Germinal center (tissue), 1 donor: ENCODE results near the gene LDHB.
"Not testable (repeated sequence)": the region's sequence is repeated elsewhere in the genome, so short reads cannot be mapped to it uniquely, and the experiment has no call there.

ENCODE experiments used
- DNase-seq: peaks from one replicate; pipeline ENCODE4 v3.0.0; 2012; ENCODE audit warnings: mixed read lengths, low spot score

LDHB gene

GRCh38 chr12:21661396-21662093 is 3.9 kb upstream of the LDHB start:
- DNase-seq = not testable (repeated sequence)

GRCh38 chr12:21659383-21659782 is 1.7 kb upstream of the LDHB start:
- no peak for DNase-seq

GRCh38 chr12:21656905-21657325 is 727 bp downstream of the LDHB start:
- DNase-seq = peak; percentile 48

- no peak for DNase-seq
Measured at GRCh38 chr12:21655591-21655990, 2.1 kb downstream of the LDHB start.

- DNase-seq = no peak
Measured at GRCh38 chr12:21651821-21652220, 5.8 kb downstream of the LDHB start.

- DNase-seq = no peak
Measured at GRCh38 chr12:21650997-21651396, 6.6 kb downstream of the LDHB start.

GRCh38 chr12:21649034-21649433 is 8.6 kb downstream of the LDHB start:
- no peak for DNase-seq

- DNase-seq = no peak
Measured at GRCh38 chr12:21648378-21648777, 9.3 kb downstream of the LDHB start.

GRCh38 chr12:21647179-21647578 is 10.5 kb downstream of the LDHB start:
- DNase-seq = no peak

GRCh38 chr12:21645041-21645500 is 12.6 kb downstream of the LDHB start:
- not testable (repeated sequence) for DNase-seq

- no peak for DNase-seq
Measured at GRCh38 chr12:21644516-21644915, 13.1 kb downstream of the LDHB start.

GRCh38 chr12:21643758-21644157 is 13.9 kb downstream of the LDHB start:
- DNase-seq = no peak

GRCh38 chr12:21642707-21643389 is 14.8 kb downstream of the LDHB start:
- no peak for DNase-seq

GRCh38 chr12:21638054-21638891 is 19.4 kb downstream of the LDHB start:
- no peak for DNase-seq

- no peak for DNase-seq
Measured at GRCh38 chr12:21634245-21634644, 23.4 kb downstream of the LDHB start.

- DNase-seq = no peak
Measured at GRCh38 chr12:21631367-21631766, 26.3 kb downstream of the LDHB start.

- no peak for DNase-seq
Measured at GRCh38 chr12:21627924-21628323, 29.7 kb downstream of the LDHB start.

GRCh38 chr12:21618566-21618965 is 39.1 kb downstream of the LDHB start:
- DNase-seq = no peak

- no peak for DNase-seq
Measured at GRCh38 chr12:21617030-21617429, 40.6 kb downstream of the LDHB start.

GRCh38 chr12:21615431-21615830 is 42.2 kb downstream of the LDHB start:
- DNase-seq = no peak

- DNase-seq = no peak
Measured at GRCh38 chr12:21614506-21614905, 43.1 kb downstream of the LDHB start.

GRCh38 chr12:21613931-21614330 is 43.7 kb downstream of the LDHB start:
- DNase-seq = no peak

- DNase-seq = no peak
Measured at GRCh38 chr12:21608196-21608595, 49.4 kb downstream of the LDHB start.
